ENCODE data around the gene LCP2.
A peak's percentile ranks its signal among the peaks of the same experiment; 100 is the strongest.

Gene LCP2

DNA sequence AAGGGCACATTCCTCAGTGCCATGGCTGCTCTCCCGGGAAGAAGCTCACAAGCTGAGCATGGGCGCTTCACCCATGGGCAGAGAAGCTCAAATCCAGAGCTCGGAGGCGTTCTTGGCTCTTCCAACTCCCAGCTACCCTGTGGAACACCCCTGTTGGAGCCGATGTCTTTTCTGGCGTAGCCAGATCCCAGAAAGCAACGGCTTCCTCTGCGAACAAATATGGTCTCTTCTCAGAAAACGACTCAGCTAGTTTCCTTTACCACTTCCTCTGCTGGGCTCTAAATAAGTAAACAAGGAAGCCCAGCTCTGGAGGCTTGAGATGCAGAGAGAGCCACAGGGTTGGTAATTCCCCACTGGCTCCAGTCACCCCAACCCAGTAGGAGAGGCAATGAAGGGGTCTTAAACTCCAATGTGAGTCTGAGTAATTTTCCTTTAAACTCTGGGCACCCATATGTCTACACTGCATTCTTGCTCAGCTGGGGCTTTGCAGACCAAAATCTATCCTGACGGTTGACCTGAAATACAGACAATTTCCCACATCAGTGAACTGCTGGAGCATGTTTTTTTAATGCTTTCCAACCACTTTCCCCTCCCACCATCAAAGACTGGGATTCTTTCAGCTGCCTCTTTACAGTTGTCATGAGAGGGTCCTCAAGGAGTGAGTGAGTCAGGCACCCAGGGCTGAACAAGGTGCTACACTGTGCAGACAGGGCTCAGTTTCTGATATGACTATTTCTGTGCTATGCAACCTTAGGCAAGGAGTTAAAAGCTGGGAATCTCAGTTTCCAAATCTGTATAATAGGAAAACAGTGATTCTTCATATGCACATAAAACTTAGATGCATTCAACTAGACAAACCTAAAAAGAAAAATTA lies at the start of gene LCP2:
Gene LCP2, minus strand, starts transcription at position 189 of the 874 bp plus-strand sequence. Its CDS starts 166 bp downstream, at position 23.
- peak in 1 of 4 experiments; percentile 18 for DNase-seq

DNA sequence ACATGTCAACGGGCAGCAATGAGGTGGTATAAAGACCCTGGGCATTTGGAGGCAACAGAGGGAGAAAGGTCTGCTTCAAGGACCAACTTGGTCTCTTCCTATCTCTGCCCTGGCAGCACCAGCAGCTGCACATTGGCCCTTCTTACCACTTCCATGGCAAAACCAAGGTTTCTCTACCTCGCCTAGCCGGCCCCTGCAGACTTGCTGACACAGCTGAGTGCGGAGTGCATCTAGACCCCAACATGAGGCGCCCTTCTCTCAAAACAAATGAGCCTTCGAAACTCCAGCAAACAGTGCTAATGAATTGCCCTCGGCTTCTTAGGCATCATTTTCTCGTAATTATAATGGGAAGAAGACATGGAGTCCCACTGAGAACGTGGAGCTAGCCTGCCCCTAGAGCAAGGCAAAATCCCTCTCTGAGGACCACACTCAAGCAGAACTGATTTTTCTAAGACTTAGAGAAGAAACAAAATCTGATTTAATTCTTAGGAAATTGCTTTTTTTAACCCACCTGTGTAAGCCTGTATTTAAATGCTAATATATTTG lies 49.5 kb upstream of the LCP2 start:
- no peak for DNase-seq

DNA sequence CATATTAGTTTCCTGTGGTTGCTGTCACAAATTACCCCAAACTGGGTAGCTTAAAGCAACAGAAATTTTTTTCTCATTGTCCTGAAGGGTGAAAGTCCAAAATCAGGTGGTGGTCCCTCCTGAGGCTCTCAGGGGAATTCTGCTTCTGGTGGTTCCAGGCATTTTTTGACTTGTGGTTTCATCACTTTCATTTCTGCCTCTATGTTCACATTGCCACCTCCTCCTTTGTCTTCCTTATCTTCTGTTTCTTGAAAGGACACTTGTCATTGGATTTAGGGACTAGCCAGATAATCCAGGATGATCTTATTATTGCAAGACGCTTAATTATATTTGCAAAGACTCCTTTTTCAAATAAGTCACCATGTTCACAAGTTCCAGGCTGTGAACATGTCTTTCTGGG lies 48.4 kb upstream of the LCP2 start:
- no peak for DNase-seq

DNA sequence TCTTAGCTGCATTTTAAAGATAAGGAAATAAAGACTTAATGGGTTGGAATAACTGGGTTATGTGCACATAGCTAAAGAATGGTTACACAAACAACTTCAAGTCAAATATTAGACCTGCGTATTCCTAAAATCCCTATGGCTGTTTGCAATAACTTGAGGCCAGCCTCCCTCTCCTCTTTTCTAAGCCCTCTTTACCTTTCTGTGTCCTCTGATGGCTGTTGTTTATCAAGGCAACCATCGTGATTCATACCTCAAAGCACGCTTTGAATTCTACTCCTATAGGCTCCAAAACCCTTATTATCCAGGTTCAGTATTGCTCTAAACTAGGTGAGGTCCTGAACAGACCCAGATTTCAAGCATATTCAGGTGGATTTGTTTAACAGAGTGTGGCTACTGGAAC lies 45.6 kb upstream of the LCP2 start:
- DNase-seq = no peak

DNA sequence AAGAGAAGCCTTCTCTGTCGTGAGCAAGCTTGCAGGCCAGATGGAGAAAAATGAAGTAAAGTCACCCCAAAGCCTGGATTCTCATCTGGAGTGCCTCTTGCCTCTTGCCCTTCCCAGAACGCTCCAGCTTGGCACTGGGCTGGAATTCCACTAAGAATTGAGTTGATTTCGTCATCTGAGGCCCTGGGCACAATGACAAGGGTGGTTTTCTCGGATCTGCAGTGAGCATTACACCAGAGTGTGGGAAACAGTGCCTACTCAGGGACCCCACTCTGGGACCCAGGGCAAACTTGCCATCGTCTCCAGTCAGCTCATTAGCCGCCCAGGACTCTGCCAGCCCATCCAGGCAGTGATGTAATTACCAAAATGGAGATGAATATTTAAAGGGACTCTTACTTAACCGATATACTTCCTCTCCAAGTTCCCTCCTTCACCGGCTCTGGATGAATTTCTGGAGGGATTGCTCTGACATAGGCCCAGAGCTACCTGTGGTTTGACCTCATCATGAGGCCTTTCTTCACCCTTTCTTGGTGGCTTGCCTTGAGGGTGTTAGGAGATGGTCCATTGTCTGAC lies 44.7 kb upstream of the LCP2 start:
- DNase-seq = no peak

DNA sequence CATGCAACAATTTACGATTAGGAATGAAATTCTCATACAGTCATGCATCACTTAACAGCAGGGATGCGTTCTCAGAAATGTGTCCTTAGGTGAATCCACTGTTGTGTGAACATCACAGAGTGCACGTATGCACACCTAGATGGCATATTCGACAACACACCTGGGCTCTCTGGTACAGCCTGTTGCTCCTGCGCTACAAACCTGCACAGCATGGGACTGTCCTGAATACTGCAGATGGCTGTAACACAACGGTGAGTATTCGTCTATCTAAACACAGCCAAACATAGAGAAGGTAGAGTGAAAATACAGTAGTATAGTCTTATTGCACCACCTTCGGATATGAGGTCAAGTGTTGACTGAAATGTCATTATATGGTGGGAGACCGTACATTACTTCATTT lies 44.0 kb upstream of the LCP2 start:
- DNase-seq = no peak

DNA sequence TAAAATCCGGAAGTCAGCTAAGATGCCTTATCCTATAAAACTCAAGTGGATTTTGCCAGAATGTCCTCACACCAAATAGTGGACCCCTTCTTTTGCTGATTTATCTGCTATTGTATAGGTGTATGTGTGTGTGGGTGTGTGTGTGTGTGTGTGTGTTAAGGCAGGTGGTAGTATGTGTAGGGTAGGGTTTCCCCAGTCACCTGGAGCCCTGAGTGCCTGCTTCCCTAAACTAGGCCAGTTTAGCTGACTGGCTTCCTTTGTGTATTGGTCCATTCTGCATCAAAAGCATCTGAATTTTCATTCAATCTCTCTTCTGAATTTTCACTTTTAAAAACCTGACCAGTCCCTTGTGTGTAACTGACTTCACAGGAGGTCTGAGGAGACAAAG lies 42.2 kb upstream of the LCP2 start:
- DNase-seq = no peak

DNA sequence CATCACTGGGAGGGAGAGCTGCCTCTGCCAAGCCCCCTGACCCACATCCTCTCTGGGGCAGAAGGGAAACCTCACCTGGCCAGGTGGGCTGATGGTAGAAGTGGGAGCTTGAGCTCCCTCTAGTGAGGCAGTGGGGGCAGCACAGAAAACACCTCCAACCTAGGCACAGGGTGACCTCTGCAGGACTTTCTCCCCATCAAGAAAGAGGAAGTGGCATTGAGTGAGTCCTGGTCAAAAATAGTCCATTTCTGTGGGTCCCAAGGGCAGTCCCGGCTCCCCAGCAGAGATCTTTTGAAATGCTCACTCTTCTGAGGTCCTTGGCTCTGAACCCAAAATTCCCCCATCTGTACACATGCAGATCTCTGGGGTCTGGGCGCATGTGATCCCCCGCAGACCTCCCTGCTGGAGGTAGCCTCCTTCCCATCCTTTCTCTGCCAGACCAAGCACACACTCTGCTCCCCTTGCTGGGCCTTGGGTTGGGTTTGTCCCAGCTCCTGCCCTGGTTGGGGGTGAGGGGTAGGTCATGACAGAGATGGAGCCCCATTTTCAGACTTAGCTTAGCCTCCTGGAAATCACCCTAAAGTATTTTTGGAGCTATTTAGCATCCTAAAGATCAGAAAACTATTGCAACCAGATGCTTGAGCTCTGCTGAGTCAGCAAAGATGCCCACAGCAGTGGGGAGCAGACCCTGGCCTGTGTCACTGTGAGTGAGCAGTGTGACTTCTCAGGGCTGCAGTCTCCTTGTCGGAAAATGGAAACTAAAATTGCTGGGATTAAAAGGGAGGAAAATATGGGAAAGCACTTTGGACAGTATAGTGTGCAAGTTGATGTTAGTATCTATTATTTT lies 41.6 kb upstream of the LCP2 start:
- DNase-seq = peak; percentile 18 to 46 (median 30)

DNA sequence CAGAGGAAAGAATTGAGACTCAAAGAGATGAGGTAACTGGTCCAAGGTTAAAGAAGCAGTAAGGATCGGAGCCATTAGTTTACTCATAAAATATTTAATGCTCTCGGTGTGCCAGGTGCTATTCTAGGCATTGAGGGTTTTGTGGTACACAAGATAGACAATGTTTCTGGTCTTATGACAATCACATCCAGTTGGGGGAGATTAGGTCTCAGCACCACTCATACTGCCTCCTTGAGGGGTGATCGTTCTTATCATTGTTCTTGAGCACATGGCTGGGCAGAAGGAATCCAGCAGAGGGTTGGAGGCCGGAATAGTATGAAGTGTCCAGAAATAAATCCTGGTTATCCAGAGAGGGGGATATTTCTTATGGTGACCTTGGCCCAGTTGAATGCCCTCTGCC lies 40.7 kb upstream of the LCP2 start:
- no peak for DNase-seq

DNA sequence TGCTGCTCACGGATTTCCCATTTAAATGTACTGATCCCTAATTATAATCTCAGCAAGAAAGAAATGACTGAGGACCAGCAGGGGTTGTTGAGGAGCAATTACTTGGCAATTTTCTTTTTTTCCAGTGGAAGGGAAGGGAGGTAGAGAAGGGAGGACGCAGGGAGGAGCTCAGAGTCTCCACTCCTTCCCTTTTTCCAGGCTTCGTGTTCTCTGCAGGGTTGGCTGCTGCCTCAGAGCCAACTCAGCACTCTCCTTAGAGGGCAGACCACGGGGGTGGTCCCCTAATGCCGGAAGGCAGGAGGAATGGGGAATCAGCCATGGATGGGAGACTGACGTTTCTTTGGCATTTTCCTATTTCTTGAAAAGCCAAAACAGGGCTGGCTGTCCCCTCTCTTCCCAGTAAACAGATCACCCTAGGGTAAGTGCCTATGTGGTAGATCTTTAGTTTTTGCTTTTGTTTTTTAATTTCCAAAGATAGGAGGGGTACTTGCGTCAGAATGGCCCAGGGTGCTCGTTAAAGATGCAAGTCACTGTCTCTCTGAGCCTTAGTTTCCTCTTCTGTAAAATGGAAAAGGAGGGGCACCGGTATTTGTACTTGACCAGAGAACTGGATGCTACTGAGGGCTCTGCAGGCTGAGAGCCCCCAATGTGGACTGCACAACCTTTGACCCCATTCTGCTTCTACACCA lies 39.6 kb upstream of the LCP2 start:
- no peak for DNase-seq

DNA sequence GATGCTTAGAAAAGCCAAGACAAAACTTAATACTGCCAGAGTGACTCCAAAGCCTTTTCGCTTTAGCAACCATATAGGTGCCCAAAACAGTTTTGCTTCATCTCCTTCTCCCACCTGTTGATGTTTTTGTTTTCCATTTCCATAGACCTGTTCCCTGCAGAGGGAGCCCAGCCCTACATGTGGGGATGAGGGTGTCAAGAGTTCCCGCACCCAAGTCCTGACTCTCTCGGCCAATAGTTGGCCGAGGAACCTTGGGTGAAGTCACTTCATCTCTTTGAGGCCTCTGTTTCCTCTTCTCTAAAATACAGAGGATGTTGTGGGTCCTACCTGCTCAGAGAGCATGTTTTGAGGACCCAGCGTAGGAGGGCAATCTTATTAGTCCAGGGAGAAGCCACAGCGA lies 38.5 kb upstream of the LCP2 start:
- DNase-seq = no peak

DNA sequence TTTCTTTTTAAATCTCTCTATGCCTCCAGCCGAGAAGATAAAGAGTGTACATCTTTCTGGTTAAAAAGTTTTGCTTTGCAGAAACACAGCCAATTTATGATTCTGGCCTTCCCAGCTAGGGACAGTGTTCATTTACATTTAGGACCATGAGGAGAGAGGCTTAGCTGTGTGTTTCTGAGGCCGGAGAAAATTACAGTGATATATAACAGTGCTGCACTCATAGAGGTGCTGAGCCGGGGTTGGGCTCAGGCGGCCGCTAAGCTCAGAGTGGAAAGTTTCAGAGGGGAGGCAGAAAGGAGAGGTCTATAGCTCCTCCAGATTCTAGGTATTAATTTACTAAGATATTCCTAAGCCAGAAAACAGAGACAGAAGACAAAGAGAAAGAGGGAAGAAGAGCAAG lies 37.0 kb upstream of the LCP2 start:
- no peak for DNase-seq

DNA sequence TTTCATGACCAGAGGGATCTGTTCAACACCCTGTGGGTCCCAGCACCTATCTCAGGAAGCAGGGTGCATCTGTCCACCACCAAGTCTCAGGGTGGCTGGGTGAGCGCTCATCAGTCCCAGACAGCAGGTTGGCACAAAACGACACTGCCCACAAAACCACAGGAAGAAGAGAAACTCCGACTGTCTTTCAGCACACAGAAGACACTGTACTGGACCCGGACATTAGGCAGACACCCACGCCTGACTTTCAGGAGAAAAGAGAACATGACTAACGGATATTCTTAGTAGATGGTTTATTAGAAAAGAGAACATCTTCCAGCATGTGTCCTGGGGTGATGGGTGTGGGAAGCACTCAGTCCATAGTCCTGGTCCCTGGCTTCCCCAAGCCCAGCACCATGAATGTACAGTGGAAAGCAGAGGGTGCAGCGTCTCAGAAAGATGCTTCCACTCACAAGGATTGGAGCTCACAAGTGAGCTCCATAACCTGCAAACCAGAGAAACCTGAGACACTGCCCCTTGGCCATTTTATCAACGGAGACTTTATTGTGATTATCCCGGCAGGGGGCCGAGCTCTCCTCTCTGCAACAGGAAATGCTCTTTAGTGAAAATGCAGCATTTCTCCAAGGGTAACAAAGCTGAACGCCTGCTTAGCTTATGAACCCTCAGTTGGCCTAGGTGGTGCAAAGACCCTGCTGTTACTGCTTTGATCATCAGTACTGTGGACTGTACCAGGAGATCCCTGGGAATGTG lies 35.8 kb upstream of the LCP2 start:
- DNase-seq = peak in 1 of 4 experiments; percentile 25

DNA sequence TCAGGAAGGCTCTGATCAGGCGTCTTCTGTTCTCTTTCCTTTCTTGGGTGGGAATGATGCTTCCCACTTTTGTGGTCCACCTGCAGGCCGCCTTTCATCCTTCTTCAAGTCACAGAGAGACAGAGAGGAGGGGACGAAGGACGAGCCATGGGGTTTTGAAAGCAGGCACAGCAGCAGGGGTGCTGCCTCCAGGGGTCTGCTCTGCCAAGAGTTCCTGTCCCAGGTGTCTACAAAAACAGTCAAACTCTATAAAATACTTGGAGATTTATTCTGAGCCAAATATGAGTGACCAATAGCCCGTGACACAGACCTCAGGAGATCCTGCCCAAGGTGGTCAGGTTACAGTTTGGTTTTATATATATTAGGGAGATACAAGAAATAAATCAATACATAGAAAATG lies 34.5 kb upstream of the LCP2 start:
- DNase-seq = no peak

DNA sequence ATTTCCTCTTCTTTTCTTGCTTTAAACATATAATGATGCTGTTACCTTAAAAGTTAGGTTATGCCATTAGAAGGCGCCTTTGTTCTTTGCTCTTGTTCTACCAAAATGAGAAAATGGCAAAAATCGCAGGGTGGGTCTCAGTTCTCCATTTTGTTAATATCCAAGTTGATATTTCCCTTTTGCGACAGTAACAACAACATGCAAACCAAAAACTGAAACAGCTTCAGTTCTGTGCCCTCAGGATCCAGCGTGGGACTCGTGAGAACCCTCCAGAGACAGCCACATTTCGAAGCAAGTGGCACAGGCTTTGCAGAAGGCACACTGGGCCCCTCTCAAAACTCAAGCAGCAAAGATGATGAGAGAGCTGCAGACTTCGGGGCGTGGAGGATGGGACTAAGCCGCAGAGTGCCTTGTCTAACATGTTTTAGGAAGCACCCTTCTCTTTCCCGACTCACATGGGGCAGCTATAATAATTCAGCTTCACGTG lies 33.0 kb upstream of the LCP2 start:
- peak in 1 of 4 experiments; percentile 8 for DNase-seq

DNA sequence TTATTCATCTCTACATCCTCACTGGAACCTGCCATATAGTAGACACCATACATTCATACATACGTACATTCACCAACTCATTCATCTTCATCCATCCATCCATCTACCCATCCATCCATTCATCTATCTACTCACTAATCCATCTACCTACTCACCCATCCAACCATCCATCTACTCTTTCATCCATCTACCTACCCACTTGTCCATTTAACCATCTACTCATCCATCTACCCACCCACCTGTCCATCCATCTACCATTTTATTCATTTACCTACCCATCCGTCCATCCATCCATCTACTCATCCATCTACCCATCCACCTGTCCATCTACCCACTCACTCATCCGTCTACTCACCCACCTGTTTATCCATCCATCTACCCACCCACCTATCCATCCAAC lies 31.9 kb upstream of the LCP2 start:
- no peak for DNase-seq

DNA sequence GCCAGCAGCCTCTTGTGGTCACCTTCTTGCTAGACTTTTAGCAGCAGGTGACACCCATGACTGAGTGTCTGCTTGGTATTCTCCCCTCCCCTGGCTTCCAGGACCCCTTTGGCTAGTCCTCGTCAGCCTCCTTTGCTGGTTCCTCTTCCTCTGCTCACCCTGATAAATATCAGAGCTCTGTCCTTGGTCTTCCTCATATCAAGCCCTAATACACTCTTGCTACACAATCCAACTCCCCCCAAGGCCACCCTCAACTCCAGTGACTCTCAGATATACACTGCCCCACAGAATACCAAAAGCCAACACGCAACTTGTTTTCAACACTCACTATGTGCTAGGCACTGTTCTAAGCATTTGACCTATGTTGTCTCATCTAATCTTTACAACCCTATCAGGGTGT lies 30.3 kb upstream of the LCP2 start:
- DNase-seq = no peak

DNA sequence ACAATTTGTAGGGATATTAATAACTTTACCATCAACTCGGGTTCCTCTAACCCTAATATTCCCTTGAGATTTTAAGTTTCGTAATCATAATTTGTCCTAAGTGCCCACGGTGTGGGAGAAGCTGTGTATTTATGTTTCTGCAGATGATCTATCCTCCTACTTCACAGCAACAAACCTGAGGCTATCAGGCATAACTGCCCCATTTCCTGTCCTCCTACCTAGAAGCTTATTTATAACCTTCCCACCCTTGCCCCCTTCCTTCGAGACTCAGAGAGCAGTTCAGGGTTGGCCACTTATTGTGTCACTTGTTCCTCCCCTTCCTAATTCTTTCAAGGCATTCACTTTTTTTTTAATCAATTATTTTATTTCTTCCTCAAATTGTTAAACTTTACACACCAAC lies 29.6 kb upstream of the LCP2 start:
- DNase-seq = no peak

DNA sequence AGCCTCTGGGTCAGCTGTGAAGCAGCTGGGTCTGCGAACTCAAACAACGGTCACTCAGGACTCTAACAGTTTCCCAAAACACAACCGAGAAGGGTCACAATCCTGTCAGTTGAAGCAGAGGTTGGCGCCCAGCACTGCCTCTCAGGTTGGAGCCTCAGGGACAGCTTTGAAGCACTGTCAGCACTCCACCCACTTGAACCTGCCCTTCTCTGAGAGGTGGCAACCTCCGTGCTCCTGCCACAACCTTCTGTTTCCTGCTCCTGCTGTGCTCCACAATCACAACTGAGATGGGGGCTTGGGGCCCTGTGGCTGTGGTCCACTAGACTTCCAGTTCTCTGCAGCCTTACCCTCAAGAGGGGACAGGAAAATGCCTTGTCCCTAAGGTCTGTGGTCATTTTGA lies 21.7 kb upstream of the LCP2 start:
- DNase-seq = peak in 1 of 4 experiments; percentile 15

DNA sequence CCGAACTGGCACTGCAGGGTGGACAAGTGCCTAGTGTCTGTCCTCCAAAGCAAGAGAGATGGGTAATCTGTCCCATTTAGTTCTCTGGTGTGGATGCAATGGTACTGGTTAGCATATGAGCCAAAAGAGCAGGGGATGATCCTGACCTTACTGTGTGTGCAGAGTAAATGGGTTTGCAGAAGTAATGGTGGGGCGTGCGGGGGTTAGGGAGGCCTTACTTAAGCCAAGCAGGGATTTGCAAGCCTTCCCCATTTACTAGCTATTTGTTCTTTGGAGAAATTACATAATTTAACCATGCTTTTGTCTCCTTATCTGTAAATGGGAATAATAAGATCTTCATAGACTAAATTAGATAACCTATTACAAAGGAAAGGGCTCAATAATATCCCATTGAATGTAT lies 19.9 kb upstream of the LCP2 start:
- DNase-seq = no peak

DNA sequence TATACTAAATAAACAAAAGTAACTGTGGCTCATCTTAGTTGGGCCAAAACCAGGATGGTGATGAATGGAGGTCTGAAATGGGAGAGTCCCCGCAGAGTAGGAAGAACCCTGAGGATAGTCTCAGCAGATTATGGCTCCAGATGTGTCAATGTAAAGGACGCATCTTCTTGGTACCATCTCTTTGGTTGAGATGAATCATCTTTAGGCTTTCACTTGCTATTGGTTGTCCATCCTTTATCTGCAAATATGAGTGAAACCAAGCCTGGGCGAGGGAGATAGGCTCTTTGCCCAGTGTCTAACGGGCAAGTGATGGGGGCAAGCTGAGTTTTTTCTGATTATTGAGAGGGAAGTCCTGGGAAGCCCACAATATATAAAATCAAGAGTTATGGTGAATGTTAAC lies 19.4 kb upstream of the LCP2 start:
- no peak for DNase-seq

DNA sequence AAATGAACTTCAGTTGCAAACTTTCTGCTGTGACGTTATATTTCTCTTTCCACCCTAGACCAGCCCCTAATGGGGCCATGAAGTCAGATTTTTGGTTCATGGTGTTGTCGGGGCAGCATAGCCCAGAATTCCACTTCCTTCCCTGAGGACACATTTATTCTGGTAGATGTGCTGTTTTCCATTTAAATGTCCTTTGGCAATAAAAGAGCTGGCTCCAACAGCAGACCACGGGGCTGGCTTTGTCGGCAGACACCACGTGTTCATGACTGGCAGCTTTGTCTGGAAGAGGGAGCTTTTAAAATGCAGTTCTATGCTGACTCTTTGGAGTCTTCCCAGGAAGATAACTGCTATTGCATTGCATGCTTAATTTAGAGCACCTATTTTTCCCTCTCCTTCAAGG lies 17.6 kb upstream of the LCP2 start:
- no peak for DNase-seq
